AG10803 (cell line): ENCODE results near the gene C17orf114.

Source experiments
- DNase-seq: peaks from one replicate; pipeline ENCODE4 v3.0.0; 2010; ENCODE audit warnings: low read depth
- H3K4me3 ChIP-seq: 2 replicates; pipeline ENCODE4 v1.5.1; 2011; ENCODE audit warnings: mild to moderate bottlenecking, low read length, control low read depth
- CTCF ChIP-seq: conservative IDR thresholded peaks from 2 replicates; pipeline ENCODE4 v1.5.1; 2011; ENCODE audit warnings: mild to moderate bottlenecking, low read length, control low read depth, inconsistent platforms

C17orf114 gene

DNA sequence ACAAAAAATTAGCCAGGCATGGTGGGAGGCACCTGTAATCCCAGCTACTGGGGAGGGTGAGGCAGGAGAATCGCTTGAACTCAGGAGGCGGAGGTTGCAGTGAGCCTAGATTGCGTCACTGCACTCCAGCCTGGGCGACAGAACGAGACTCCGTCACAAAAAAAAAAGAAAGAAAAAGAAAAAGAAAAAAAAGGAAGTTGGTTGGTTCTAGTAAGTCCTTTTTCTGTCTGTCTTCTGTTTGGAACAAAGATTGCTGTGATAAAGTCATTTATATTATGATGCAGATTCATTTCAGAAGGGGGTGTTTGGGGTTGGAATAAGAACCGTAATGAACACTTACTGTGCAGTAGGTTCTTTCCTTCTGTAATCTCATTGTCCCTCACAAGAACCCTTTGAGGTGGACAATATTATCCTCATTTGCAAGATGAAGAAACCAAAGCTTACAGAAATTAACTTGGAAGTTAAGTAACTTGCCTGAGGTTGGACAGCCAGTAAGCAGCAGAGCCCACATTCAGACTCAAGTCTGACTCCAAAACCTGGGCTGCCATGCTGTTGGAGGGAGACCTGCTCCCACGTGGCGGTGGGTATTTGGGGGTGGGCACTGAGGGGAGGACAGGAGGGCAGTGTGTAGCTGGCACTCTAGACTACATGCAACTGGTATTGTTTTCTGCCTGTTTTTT, 41.3 kb upstream of the C17orf114 start:
- TF ChIP-seq CTCF: no peak
- no peak for DNase-seq
- H3K4me3 ChIP-seq: no peak overlapping the region

GRCh38 chr17:4842376-4842775, 40.2 kb upstream of the C17orf114 start:
- no peak overlapping the region for H3K4me3 ChIP-seq
- no peak for TF ChIP-seq CTCF
- no peak for DNase-seq

- no peak for DNase-seq
- no peak for TF ChIP-seq CTCF
- H3K4me3 ChIP-seq: no peak overlapping the region
Measured at GRCh38 chr17:4840893-4841242, 38.7 kb upstream of the C17orf114 start.

GRCh38 chr17:4839965-4840892, 38.1 kb upstream of the C17orf114 start:
- TF ChIP-seq CTCF: no peak
- no peak overlapping the region for H3K4me3 ChIP-seq
- no peak for DNase-seq

DNA sequence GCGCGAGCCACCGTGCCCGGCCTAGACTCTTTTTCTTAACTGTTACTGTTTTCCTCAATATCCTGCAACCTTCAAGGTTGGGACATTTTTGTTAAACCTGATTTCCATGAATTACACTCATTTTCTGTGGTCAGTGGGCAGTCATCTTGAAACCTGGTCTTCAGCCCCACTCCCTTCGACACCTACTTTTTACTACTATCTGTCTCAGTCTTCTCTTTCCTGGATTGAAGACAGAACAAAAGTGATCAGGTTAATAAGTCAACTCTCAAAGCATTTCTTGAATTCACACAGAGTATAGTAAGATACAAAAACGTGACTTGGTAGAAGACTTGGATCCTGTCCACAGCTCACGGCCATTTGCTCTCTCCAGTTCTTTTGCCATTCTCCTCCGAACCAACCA, 37.1 kb upstream of the C17orf114 start:
- H3K4me3 ChIP-seq: no peak overlapping the region
- no peak for DNase-seq
- TF ChIP-seq CTCF: no peak

DNA sequence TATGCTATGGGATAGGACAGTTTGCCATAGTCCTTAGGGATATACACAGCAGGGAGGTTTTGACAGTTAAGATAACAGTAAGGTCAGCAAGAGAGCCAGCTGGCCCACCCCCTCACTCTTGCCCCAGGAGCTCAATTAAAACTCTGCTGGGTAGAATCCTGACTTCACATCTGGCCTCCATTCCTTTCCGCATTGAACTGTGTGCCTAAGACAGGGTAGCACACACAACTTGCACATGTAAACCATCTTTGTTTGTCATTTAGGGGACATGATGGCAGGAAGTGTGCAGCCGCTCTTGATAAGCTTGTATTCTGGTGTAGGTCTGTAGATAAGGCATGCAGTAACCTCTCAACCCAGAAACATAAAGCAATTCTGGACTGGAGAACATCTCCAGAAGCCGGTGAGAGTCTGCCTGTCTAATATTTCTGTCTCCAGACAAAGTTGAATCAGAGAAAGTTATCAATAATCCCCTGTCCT, 36.2 kb upstream of the C17orf114 start:
- no peak for DNase-seq
- no peak overlapping the region for H3K4me3 ChIP-seq
- TF ChIP-seq CTCF: no peak
